HG02763 (cell line): ENCODE data around the gene UNC45B.
"Not testable (repeated sequence)": the region's sequence is repeated elsewhere in the genome, so short reads cannot be mapped to it uniquely, and the experiment has no call there.

ENCODE experiments used
- ATAC-seq: cut with Tn5 transposase; IDR thresholded peaks from one replicate; pipeline ENCODE4 v1.9.1; 2021; ENCODE audit warnings: mild to moderate bottlenecking, moderate library complexity; ENCODE audit not compliant: unreplicated experiment

The UNC45B gene

GRCh38 chr17:35213412-35213940 lies 65.9 kb downstream of the UNC45B start:
- no peak for ATAC-seq

- no peak for ATAC-seq
Measured at GRCh38 chr17:35214192-35214591, 66.6 kb downstream of the UNC45B start.

- no peak for ATAC-seq
Measured at GRCh38 chr17:35214631-35215273, 67.1 kb downstream of the UNC45B start.

GRCh38 chr17:35217107-35217506 lies 69.5 kb downstream of the UNC45B start:
- ATAC-seq, result no peak

- ATAC-seq, result no peak
Measured at GRCh38 chr17:35218915-35219314, 71.3 kb downstream of the UNC45B start.

GRCh38 chr17:35222452-35222851 lies 74.8 kb downstream of the UNC45B start:
- no peak for ATAC-seq

- ATAC-seq, result no peak
Measured at GRCh38 chr17:35224436-35224835, 76.8 kb downstream of the UNC45B start.

GRCh38 chr17:35227546-35227945 lies 79.9 kb downstream of the UNC45B start:
- ATAC-seq, result no peak

GRCh38 chr17:35229638-35230037 lies 82.0 kb downstream of the UNC45B start:
- no peak for ATAC-seq

GRCh38 chr17:35234315-35234714 lies 86.7 kb downstream of the UNC45B start:
- ATAC-seq, result not testable (repeated sequence)

GRCh38 chr17:35235289-35235688 lies 87.7 kb downstream of the UNC45B start:
- ATAC-seq, result no peak

GRCh38 chr17:35235917-35236316 lies 88.3 kb downstream of the UNC45B start:
- ATAC-seq, result no peak

- no peak for ATAC-seq
Measured at GRCh38 chr17:35236821-35237220, 89.2 kb downstream of the UNC45B start.

GRCh38 chr17:35238821-35239220 lies 91.2 kb downstream of the UNC45B start:
- no peak for ATAC-seq
